Effector memory CD8-positive, alpha-beta T cell (primary cell): ENCODE measurements around the gene NT5C2.
"Not testable (repeated sequence)": the region's sequence is repeated elsewhere in the genome, so short reads cannot be mapped to it uniquely, and the experiment has no call there.

ENCODE experiments used
- ATAC-seq: fragments of 150-1000 bp; cut with Tn5 transposase; replicated peaks from 2 replicates; pipeline ENCODE4 v1.10.0; 2021; ENCODE audit warnings: mild to moderate bottlenecking, moderate library complexity
- DNase-seq, 3 experiments: peaks; one replicate each; pipeline ENCODE4 v3.0.0; 2021
- H3K27ac Mint-ChIP-seq, 2 donors: one replicate each; pipeline ENCODE4 v1.8.0; 2022; ENCODE audit warnings: mild to moderate bottlenecking in 2 of 2, mixed read lengths in 2 of 2, moderate library complexity in 2 of 2
- H3K27me3 Mint-ChIP-seq, 2 donors: one replicate each; pipeline ENCODE4 v1.8.0; 2022; ENCODE audit warnings: mixed read lengths in 2 of 2
- H3K36me3 Mint-ChIP-seq: one replicate; pipeline ENCODE4 v1.8.0; 2022; ENCODE audit warnings: mild to moderate bottlenecking, moderate library complexity, mixed read lengths; ENCODE audit not compliant: insufficient read depth
- H3K4me1 Mint-ChIP-seq, 2 donors: one replicate each; pipeline ENCODE4 v1.8.0; 2022; ENCODE audit warnings: low read depth in 2 of 2, mixed read lengths in 2 of 2
- H3K4me3 Mint-ChIP-seq, 2 donors: one replicate each; pipeline ENCODE4 v1.8.0; 2022; ENCODE audit warnings: mild to moderate bottlenecking in 2 of 2, mixed read lengths in 2 of 2, moderate library complexity in 2 of 2
- H3K9me3 Mint-ChIP-seq, 2 donors: one replicate each; pipeline ENCODE4 v1.8.0; 2022; ENCODE audit warnings: mixed read lengths in 2 of 2
- total RNA-seq, 9 experiments: gene quantifications; one replicate each; lab custom pipeline; 2026; lab: John Stamatoyannopoulos, UW

NT5C2 gene
- total RNA-seq: 46.5 to 77.2 (median 63.9) reads per million in 9 experiments

GRCh38 chr10:103193107-103193819 is at the start of gene NT5C2:
TSS of gene NT5C2 (minus strand) at chr10:103193272. CDS start at chr10:103174958, 18,314 bp downstream.
- ATAC-seq: peak; percentile 87
- H3K4me3 Mint-ChIP-seq: peak within 1 kb of the TSS; percentile 100
- peak; percentile 56 to 65 (median 62) for DNase-seq
- peaks cover 19% of the 10 kb centered on the region for H3K36me3 Mint-ChIP-seq
- H3K4me1 Mint-ChIP-seq: peaks cover 37 to 40% of the 10 kb centered on the region in 2 donors
- H3K27me3 Mint-ChIP-seq: no peaks in the 10 kb centered on the region
- no peaks in the 10 kb centered on the region for H3K9me3 Mint-ChIP-seq
- peak within 1 kb of the TSS; percentile 97 to 99 for H3K27ac Mint-ChIP-seq

- peaks cover 7 to 10% of the 10 kb centered on the region in 2 donors for H3K4me1 Mint-ChIP-seq
- no peak for DNase-seq
- no peak overlapping the region for H3K4me3 Mint-ChIP-seq
Measured at GRCh38 chr10:103241262-103242011, 48.4 kb upstream of the NT5C2 start.

GRCh38 chr10:103238506-103239252 is 45.6 kb upstream of the NT5C2 start:
- no peak for DNase-seq
- Mint-ChIP-seq H3K4me3 (no peak overlapping the region), H3K27ac (no peak overlapping the region), H3K9me3 (no peaks in the 10 kb centered on the region), H3K27me3 (no peaks in the 10 kb centered on the region), H3K36me3 (no peaks in the 10 kb centered on the region), H3K4me1 (peaks cover 5 to 6% of the 10 kb centered on the region in 2 donors)
- no peak for ATAC-seq

More at GRCh38 chr10:103241262-103242011, 48.4 kb upstream of the NT5C2 start:
- peaks cover 20% of the 10 kb centered on the region in 2 donors for H3K27me3 Mint-ChIP-seq
- H3K9me3 Mint-ChIP-seq: no peaks in the 10 kb centered on the region
- no peak for ATAC-seq
- H3K36me3 Mint-ChIP-seq: peaks cover 3% of the 10 kb centered on the region
- no peak overlapping the region for H3K27ac Mint-ChIP-seq

- H3K36me3 Mint-ChIP-seq: no peaks in the 10 kb centered on the region
- H3K4me1 Mint-ChIP-seq: peaks cover 5 to 6% of the 10 kb centered on the region in 2 donors
- ATAC-seq (no peak), DNase-seq (no peak)
- no peaks in the 10 kb centered on the region for H3K9me3 Mint-ChIP-seq
- H3K27ac Mint-ChIP-seq: no peak overlapping the region
- H3K4me3 Mint-ChIP-seq: no peak overlapping the region
- H3K27me3 Mint-ChIP-seq: peaks cover 0 to 6% of the 10 kb centered on the region in 2 donors
Measured at GRCh38 chr10:103235775-103236174, 42.7 kb upstream of the NT5C2 start.

- Mint-ChIP-seq H3K36me3 (no peaks in the 10 kb centered on the region), H3K9me3 (no peaks in the 10 kb centered on the region), H3K4me1 (peaks cover 0 to 3% of the 10 kb centered on the region in 2 donors), H3K27ac (no peak overlapping the region), H3K4me3 (no peak overlapping the region), H3K27me3 (peaks cover 0 to 6% of the 10 kb centered on the region in 2 donors)
- ATAC-seq (no peak), DNase-seq (no peak)
Measured at GRCh38 chr10:103232772-103233488, 39.9 kb upstream of the NT5C2 start.

GRCh38 chr10:103232131-103232673 is 39.1 kb upstream of the NT5C2 start:
- no peaks in the 10 kb centered on the region for H3K9me3 Mint-ChIP-seq
- DNase-seq: no peak
- peaks cover 0 to 6% of the 10 kb centered on the region in 2 donors for H3K27me3 Mint-ChIP-seq
- no peak overlapping the region for H3K27ac Mint-ChIP-seq
- H3K4me3 Mint-ChIP-seq: no peak overlapping the region
- no peak for ATAC-seq
- H3K36me3 Mint-ChIP-seq: no peaks in the 10 kb centered on the region
- peaks cover 0 to 3% of the 10 kb centered on the region in 2 donors for H3K4me1 Mint-ChIP-seq

- Mint-ChIP-seq H3K27ac (no peak overlapping the region), H3K9me3 (no peaks in the 10 kb centered on the region), H3K4me1 (peaks cover 0 to 3% of the 10 kb centered on the region in 2 donors), H3K27me3 (peaks cover 0 to 6% of the 10 kb centered on the region in 2 donors), H3K4me3 (no peak overlapping the region), H3K36me3 (peaks cover 3% of the 10 kb centered on the region)
- no peak for ATAC-seq
- no peak for DNase-seq
Measured at GRCh38 chr10:103231047-103231551, 38.0 kb upstream of the NT5C2 start.

GRCh38 chr10:103227416-103227815 is 34.3 kb upstream of the NT5C2 start:
- DNase-seq (no peak), ATAC-seq (no peak)
- no peaks in the 10 kb centered on the region for H3K4me1 Mint-ChIP-seq
- peaks cover 9 to 12% of the 10 kb centered on the region in 2 donors for H3K9me3 Mint-ChIP-seq
- no peak overlapping the region for H3K4me3 Mint-ChIP-seq
- peaks cover 3% of the 10 kb centered on the region for H3K36me3 Mint-ChIP-seq
- peaks cover 0 to 6% of the 10 kb centered on the region in 2 donors for H3K27me3 Mint-ChIP-seq
- no peak overlapping the region for H3K27ac Mint-ChIP-seq

- no peak for ATAC-seq
- H3K9me3 Mint-ChIP-seq: peaks cover 11 to 12% of the 10 kb centered on the region in 2 donors
Measured at GRCh38 chr10:103225939-103226338, 32.9 kb upstream of the NT5C2 start.

GRCh38 chr10:103224721-103225120 is 31.6 kb upstream of the NT5C2 start:
- not testable (repeated sequence) for H3K4me3 Mint-ChIP-seq, H3K4me1 Mint-ChIP-seq, H3K27me3 Mint-ChIP-seq, H3K36me3 Mint-ChIP-seq, H3K27ac Mint-ChIP-seq, ATAC-seq, DNase-seq
- H3K9me3 Mint-ChIP-seq: peaks cover 11 to 12% of the 10 kb centered on the region in 2 donors

More at GRCh38 chr10:103225939-103226338, 32.9 kb upstream of the NT5C2 start:
- Mint-ChIP-seq H3K4me1 (no peaks in the 10 kb centered on the region), H3K27me3 (no peaks in the 10 kb centered on the region), H3K36me3 (peaks cover 3% of the 10 kb centered on the region), H3K4me3 (no peak overlapping the region), H3K27ac (peak overlapping the region in 1 of 2 donors; percentile 32)
- DNase-seq: no peak

- no peak for DNase-seq
- Mint-ChIP-seq H3K9me3 (peaks cover 11 to 12% of the 10 kb centered on the region in 2 donors), H3K27ac (no peak overlapping the region), H3K4me1 (no peaks in the 10 kb centered on the region), H3K4me3 (no peak overlapping the region), H3K36me3 (peaks cover 3% of the 10 kb centered on the region), H3K27me3 (no peaks in the 10 kb centered on the region)
- no peak for ATAC-seq
Measured at GRCh38 chr10:103224133-103224532, 31.1 kb upstream of the NT5C2 start.

- not testable (repeated sequence) for H3K36me3 Mint-ChIP-seq, H3K4me3 Mint-ChIP-seq, H3K4me1 Mint-ChIP-seq, DNase-seq, ATAC-seq, H3K27ac Mint-ChIP-seq
- H3K9me3 Mint-ChIP-seq: peaks cover 6 to 15% of the 10 kb centered on the region in 2 donors
- H3K27me3 Mint-ChIP-seq: peaks cover 10 to 14% of the 10 kb centered on the region in 2 donors
Measured at GRCh38 chr10:103216362-103216761, 23.3 kb upstream of the NT5C2 start.
